Mesenchymal stem cell (in vitro differentiated cells and primary cell): ENCODE results near the gene PSEN2.

Experiments used
- DNase-seq: peaks from one replicate; pipeline ENCODE4 v3.0.0-alpha.2; 2013
- H2AFZ ChIP-seq: one replicate; pipeline ENCODE4 v1.6.1; 2013; ENCODE audit warnings: low read depth, mild to moderate bottlenecking, control low read depth, inconsistent platforms, low read length, moderate library complexity
- H2AK5ac ChIP-seq: 2 replicates; pipeline ENCODE4 v1.6.1; 2013; ENCODE audit warnings: low read length, moderate library complexity, mild to moderate bottlenecking, inconsistent platforms; ENCODE audit not compliant: severe bottlenecking
- H2BK120ac ChIP-seq: one replicate; pipeline ENCODE4 v1.6.1; 2013; ENCODE audit warnings: low read depth, mild to moderate bottlenecking, inconsistent platforms, low read length, moderate library complexity
- H2BK12ac ChIP-seq, 2 experiments: one replicate each; pipeline ENCODE4 v1.6.1; 2013; ENCODE audit warnings: inconsistent platforms in 2 of 2, low read length in 2 of 2, mild to moderate bottlenecking in 2 of 2, moderate library complexity in 2 of 2, control low read depth in 1 of 2
- H2BK15ac ChIP-seq: one replicate; pipeline ENCODE4 v1.6.1; 2013; ENCODE audit warnings: mild to moderate bottlenecking, low read depth, inconsistent platforms; ENCODE audit not compliant: poor library complexity, severe bottlenecking
- H2BK5ac ChIP-seq: 2 replicates; pipeline ENCODE4 v1.6.1; 2013; ENCODE audit warnings: low read depth, mild to moderate bottlenecking, low read length, control low read depth, inconsistent platforms; ENCODE audit not compliant: poor library complexity, severe bottlenecking
- H3K14ac ChIP-seq, 2 experiments: one replicate each; pipeline ENCODE4 v1.6.1; 2013; ENCODE audit warnings: inconsistent platforms in 2 of 2, low read length in 2 of 2, control low read depth in 1 of 2, mild to moderate bottlenecking in 1 of 2, moderate library complexity in 1 of 2
- H3K18ac ChIP-seq, 2 experiments: one replicate each; pipeline ENCODE4 v1.6.1; 2013; ENCODE audit warnings: inconsistent platforms in 2 of 2, low read length in 2 of 2, control low read depth in 1 of 2, low read depth in 1 of 2, mild to moderate bottlenecking in 1 of 2
- H3K23ac ChIP-seq, 2 experiments: one replicate each; pipeline ENCODE4 v1.6.1; 2013; ENCODE audit warnings: inconsistent platforms in 2 of 2, low read length in 2 of 2, mild to moderate bottlenecking in 2 of 2, moderate library complexity in 2 of 2, control low read depth in 1 of 2
- H3K27ac ChIP-seq: 2 replicates; pipeline ENCODE4 v1.5.1; 2013; ENCODE audit warnings: mild to moderate bottlenecking, moderate library complexity, low read length, control low read depth, inconsistent platforms; ENCODE audit not compliant: poor library complexity, severe bottlenecking
- H3K27me3 ChIP-seq, 2 experiments: 2 replicates each; pipeline versions ENCODE4 v1.6.1 to v1.7.0; 2013; ENCODE audit warnings: low read length in 2 of 2, mild to moderate bottlenecking in 2 of 2, moderate library complexity in 2 of 2, control low read depth in 1 of 2, inconsistent platforms in 1 of 2; ENCODE audit not compliant: control insufficient read depth in 1 of 2, insufficient read depth in 1 of 2
- H3K36me3 ChIP-seq, 2 experiments: 2 replicates each; pipeline versions ENCODE4 v1.6.1 to v1.7.0; 2013; ENCODE audit warnings: low read length in 2 of 2, control low read depth in 1 of 2, inconsistent platforms in 1 of 2, low read depth in 1 of 2, mild to moderate bottlenecking in 1 of 2; ENCODE audit not compliant: insufficient read depth in 2 of 2, control insufficient read depth in 1 of 2
- H3K4ac ChIP-seq, 2 experiments: one replicate each; pipeline ENCODE4 v1.6.1; 2013; ENCODE audit warnings: inconsistent platforms in 2 of 2, low read length in 2 of 2, mild to moderate bottlenecking in 2 of 2, moderate library complexity in 2 of 2, control low read depth in 1 of 2, low read depth in 1 of 2
- H3K4me1 ChIP-seq: 2 replicates; pipeline ENCODE4 v1.6.1; 2013; ENCODE audit warnings: low read depth, low read length, control low read depth; ENCODE audit not compliant: control insufficient read depth, insufficient read depth
- H3K4me2 ChIP-seq: 2 replicates; pipeline ENCODE4 v1.6.1; 2013; ENCODE audit warnings: low read length, mild to moderate bottlenecking, inconsistent platforms; ENCODE audit not compliant: poor library complexity, severe bottlenecking
- H3K4me3 ChIP-seq, 2 experiments: 2 replicates each; pipeline versions ENCODE4 v1.5.1 to v1.7.0; 2013; ENCODE audit warnings: low read length in 2 of 2, mild to moderate bottlenecking in 2 of 2, control low read depth in 1 of 2, low read depth in 1 of 2; ENCODE audit not compliant: insufficient read depth in 1 of 2
- H3K79me1 ChIP-seq: replicated peaks from 2 replicates; pipeline ENCODE4 v1.6.1; 2013; ENCODE audit warnings: mild to moderate bottlenecking, control low read depth, low read length, inconsistent platforms; ENCODE audit not compliant: poor library complexity, severe bottlenecking
- H3K9ac ChIP-seq: 2 replicates; pipeline ENCODE4 v1.7.0; 2013; ENCODE audit warnings: mild to moderate bottlenecking, low read length, moderate library complexity
- H3K9me3 ChIP-seq: 2 replicates; pipeline ENCODE4 v1.7.0; 2013; ENCODE audit warnings: mild to moderate bottlenecking, low read length; ENCODE audit not compliant: control insufficient read depth
- H4K8ac ChIP-seq: one replicate; pipeline ENCODE4 v1.6.1; 2013; ENCODE audit warnings: inconsistent platforms, mild to moderate bottlenecking, low read length, moderate library complexity
- H4K91ac ChIP-seq: one replicate; pipeline ENCODE4 v1.6.1; 2013; ENCODE audit warnings: mild to moderate bottlenecking, low read length, inconsistent platforms
- WGBS: methylation state at CpG from one replicate; pipeline ENCODE4 v1.1.7; 2013; ENCODE audit warnings: mixed read lengths; 5-methylcytosine and 5-hydroxymethylcytosine counted together

PSEN2 gene

DNA sequence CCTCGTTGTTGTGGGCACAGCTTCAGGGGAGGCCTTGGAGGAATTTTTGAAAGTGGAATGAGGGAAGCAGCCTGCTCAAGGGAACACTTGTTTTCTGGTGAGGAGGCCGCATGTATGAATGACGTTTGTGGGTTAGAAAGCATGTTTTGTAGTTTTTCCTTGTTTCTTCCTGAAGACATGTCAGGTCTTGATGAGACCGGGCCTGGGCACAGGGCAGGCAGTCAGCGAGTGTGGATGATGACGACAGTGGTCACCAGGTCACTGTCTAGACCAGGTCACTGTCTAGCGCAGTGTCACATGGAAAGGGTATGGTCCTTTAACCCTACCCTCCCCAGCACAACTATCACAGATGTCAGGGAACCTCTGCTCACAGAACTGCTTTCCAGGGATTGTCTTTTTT is 7.3 kb downstream of the PSEN2 start:
- H2AFZ ChIP-seq, result no peak overlapping the region
- H3K14ac ChIP-seq, result no peak overlapping the region
- H3K79me1 ChIP-seq, result peaks cover 13% of the 10 kb centered on the region
- no peak overlapping the region for H2BK5ac ChIP-seq
- H3K4me1 ChIP-seq, result peaks cover 10% of the 10 kb centered on the region
- no peak overlapping the region for H2BK15ac ChIP-seq
- WGBS, result 86% methylated on average over 7 of the region's 7 CpGs
- no peak overlapping the region for H4K8ac ChIP-seq
- H3K18ac ChIP-seq, result no peak overlapping the region
- H3K36me3 ChIP-seq, result peaks cover 26 to 32% of the 10 kb centered on the region in 2 experiments
- no peak overlapping the region for H3K23ac ChIP-seq
- H3K4me2 ChIP-seq, result no peak overlapping the region
- H4K91ac ChIP-seq, result no peak overlapping the region
- no peak overlapping the region for H3K27ac ChIP-seq
- no peaks in the 10 kb centered on the region for H3K9me3 ChIP-seq
- H3K27me3 ChIP-seq, result no peaks in the 10 kb centered on the region
- H2BK12ac ChIP-seq, result no peak overlapping the region
- no peak for DNase-seq
- no peak overlapping the region for H3K4me3 ChIP-seq
- H2BK120ac ChIP-seq, result no peak overlapping the region
- H3K9ac ChIP-seq, result no peak overlapping the region
- no peak overlapping the region for H2AK5ac ChIP-seq
- no peak overlapping the region for H3K4ac ChIP-seq

- no peak overlapping the region for H2AK5ac ChIP-seq
- 93% methylated on average over 14 of the region's 14 CpGs for WGBS
- H3K27me3 ChIP-seq, result no peaks in the 10 kb centered on the region
- H3K4me1 ChIP-seq, result peaks cover 14% of the 10 kb centered on the region
- H2BK12ac ChIP-seq, result no peak overlapping the region
- H4K8ac ChIP-seq, result no peak overlapping the region
- no peak overlapping the region for H2BK5ac ChIP-seq
- no peak overlapping the region for H2BK120ac ChIP-seq
- H3K4ac ChIP-seq, result no peak overlapping the region
- no peak overlapping the region for H2BK15ac ChIP-seq
- no peak overlapping the region for H2AFZ ChIP-seq
- H3K14ac ChIP-seq, result no peak overlapping the region
- H3K36me3 ChIP-seq, result peaks cover 32 to 34% of the 10 kb centered on the region in 2 experiments
- no peak overlapping the region for H3K4me3 ChIP-seq
- DNase-seq, result no peak
- no peak overlapping the region for H3K9ac ChIP-seq
- H3K9me3 ChIP-seq, result no peaks in the 10 kb centered on the region
- no peak overlapping the region for H3K27ac ChIP-seq
- H3K4me2 ChIP-seq, result no peak overlapping the region
- H4K91ac ChIP-seq, result no peak overlapping the region
- peaks cover 6% of the 10 kb centered on the region for H3K79me1 ChIP-seq
- H3K23ac ChIP-seq, result no peak overlapping the region
- no peak overlapping the region for H3K18ac ChIP-seq
Measured at GRCh38 chr1:226880372-226881287, 10.2 kb downstream of the PSEN2 start.

GRCh38 chr1:226881515-226882185 is 11.2 kb downstream of the PSEN2 start:
- Histone ChIP-seq H3K4me3 (no peak overlapping the region), H4K91ac (no peak overlapping the region), H4K8ac (no peak overlapping the region), H3K9ac (no peak overlapping the region), H2BK15ac (no peak overlapping the region), H2AK5ac (no peak overlapping the region), H3K27ac (no peak overlapping the region), H3K9me3 (no peaks in the 10 kb centered on the region), H2BK12ac (no peak overlapping the region), H3K36me3 (peaks cover 37 to 38% of the 10 kb centered on the region in 2 experiments), H2AFZ (no peak overlapping the region), H3K4me2 (no peak overlapping the region), H3K4ac (no peak overlapping the region), H3K27me3 (no peaks in the 10 kb centered on the region), H2BK120ac (no peak overlapping the region), H3K79me1 (peaks cover 6% of the 10 kb centered on the region), H2BK5ac (no peak overlapping the region), H3K14ac (peak overlapping the region in 1 of 2 experiments; percentile 76), H3K23ac (no peak overlapping the region), H3K18ac (no peak overlapping the region), H3K4me1 (peaks cover 9% of the 10 kb centered on the region)
- WGBS, result 90% methylated on average over 15 of the region's 15 CpGs
- DNase-seq, result no peak

GRCh38 chr1:226882187-226882586 is 11.8 kb downstream of the PSEN2 start:
- Histone ChIP-seq H3K27ac (no peak overlapping the region), H3K14ac (no peak overlapping the region), H3K9me3 (no peaks in the 10 kb centered on the region), H2BK12ac (no peak overlapping the region), H2BK5ac (no peak overlapping the region), H3K9ac (peak overlapping the region; percentile 60), H3K18ac (no peak overlapping the region), H3K36me3 (peaks cover 33 to 42% of the 10 kb centered on the region in 2 experiments), H4K8ac (no peak overlapping the region), H3K4me2 (no peak overlapping the region), H4K91ac (no peak overlapping the region), H3K79me1 (peaks cover 6% of the 10 kb centered on the region), H2AFZ (no peak overlapping the region), H3K23ac (no peak overlapping the region), H3K27me3 (no peaks in the 10 kb centered on the region), H3K4ac (no peak overlapping the region), H2AK5ac (no peak overlapping the region), H3K4me1 (peaks cover 9% of the 10 kb centered on the region), H2BK15ac (no peak overlapping the region), H2BK120ac (no peak overlapping the region), H3K4me3 (peak overlapping the region in 1 of 2 experiments; percentile 52)
- WGBS, result 94% methylated on average over 5 of the region's 5 CpGs
- no peak for DNase-seq
